ENCODE data around the gene SULT4A1.

GRCh38 chr22:43869799-43870198 is 7.5 kb upstream of the SULT4A1 start:
- TF ChIP-seq POLR2AphosphoS5 (IDR thresholded peaks at IDR 0.05) (no peak), POLR2A (IDR thresholded peaks at IDR 0.05) (no peak)

Data from breast epithelium (tissue), 3 donors.